PC-9 (cell line): ENCODE measurements around the gene JAG1. TPM values are rescaled to one million over a fixed set of nuclear protein-coding genes. Genes with fewer than 3 reads are reported as not detected.

Experiments used
- BruUV-seq: library from RNA; stranded (reverse); fragments of 400-500 nt; replicated peaks from 2 replicates; lab custom pipeline; 2021; lab: Mats Ljungman, UMichigan
- CTCF ChIA-PET: fragments of 300-600 bp; sonication (Branson Sonifier 250); formaldehyde crosslinking; loops from one replicate; lab custom pipeline; 2022; ENCODE audit warnings: antibody characterized with exemption; lab: Charles Lee
- POLR2A ChIA-PET: fragments of 300-600 bp; sonication (Branson Sonifier 250); formaldehyde crosslinking; loops from one replicate; lab custom pipeline; 2022; ENCODE audit warnings: antibody characterized with exemption; ENCODE audit not compliant: unreplicated experiment; lab: Charles Lee
- DNase-seq, 2 experiments: peaks; one replicate each; pipeline versions ENCODE4 v3.0.0 to v3.0.0-alpha.2; 2015 to 2022; ENCODE audit warnings: mixed read lengths in 1 of 2
- H2AFZ ChIP-seq: fragments of 200-600 bp; sonication (generic); 2 replicates; pipeline ENCODE4 v1.8.1; 2017; ENCODE audit warnings: antibody characterized with exemption
- H3F3A ChIP-seq: fragments of 200-600 bp; sonication (generic); 2 replicates; pipeline ENCODE4 v1.8.1; 2017; ENCODE audit warnings: antibody characterized with exemption, mild to moderate bottlenecking, low read depth; ENCODE audit not compliant: insufficient read depth
- H3K27ac ChIP-seq: fragments of 200-600 bp; sonication (generic); 2 replicates; pipeline ENCODE4 v1.6.1; 2016; ENCODE audit warnings: mixed run types
- H3K27me3 ChIP-seq: fragments of 200-600 bp; sonication (generic); 2 replicates; pipeline ENCODE4 v1.6.1; 2016; ENCODE audit warnings: low read depth, mixed run types; ENCODE audit not compliant: insufficient read depth
- H3K36me3 ChIP-seq: fragments of 200-600 bp; sonication (generic); 2 replicates; pipeline ENCODE4 v1.6.1; 2016; ENCODE audit warnings: low read depth, mixed run types
- H3K4me1 ChIP-seq: fragments of 200-600 bp; sonication (generic); replicated peaks from 2 replicates; pipeline ENCODE4 v1.6.1; 2016; ENCODE audit warnings: mixed run types; ENCODE audit not compliant: insufficient read depth
- H3K4me2 ChIP-seq: fragments of 200-600 bp; sonication (generic); 2 replicates; pipeline ENCODE4 v1.6.1; 2017; ENCODE audit warnings: mixed run types
- H3K4me3 ChIP-seq: fragments of 200-600 bp; sonication (generic); 2 replicates; pipeline ENCODE4 v1.6.1; 2016; ENCODE audit warnings: mixed run types
- H3K79me2 ChIP-seq: fragments of 200-600 bp; sonication (generic); 2 replicates; pipeline ENCODE4 v1.6.1; 2017; ENCODE audit warnings: low read depth, mixed run types
- H3K9me2 ChIP-seq: fragments of 200-600 bp; sonication (generic); 2 replicates; pipeline ENCODE4 v1.8.1; 2017; ENCODE audit warnings: mild to moderate bottlenecking; ENCODE audit not compliant: insufficient read depth
- H3K9me3 ChIP-seq: fragments of 200-600 bp; sonication (generic); 2 replicates; pipeline ENCODE4 v1.8.1; 2016; ENCODE audit warnings: low read depth; ENCODE audit not compliant: insufficient read depth
- H4K20me1 ChIP-seq: fragments of 200-600 bp; sonication (generic); 2 replicates; pipeline ENCODE4 v1.8.1; 2017; ENCODE audit not compliant: insufficient read depth
- EZH2 ChIP-seq: fragments of 200-600 bp; sonication (generic); IDR thresholded peaks from 2 replicates; pipeline ENCODE4 v1.8.0; 2017; ENCODE audit warnings: antibody characterized with exemption, low read depth
- intact Hi-C: fragments of 100-400 bp; cut with micrococcal nuclease; formaldehyde crosslinking; loops from one replicate; pipeline ENCODE4 v1.10.0; 2022; ENCODE audit not compliant: unreplicated experiment
- total RNA-seq: library from RNA; stranded (reverse); gene quantifications from 2 replicates; pipeline ENCODE4 v1.2.3, GENCODE V29; 2021
- TF ChIP-seq, protein P1 (sequence below): fragments of 200-600 bp; sonication (generic); conservative IDR thresholded peaks from 2 replicates; pipeline ENCODE4 v1.6.1; 2017; ENCODE audit warnings: mixed run types, antibody characterized with exemption, mild to moderate bottlenecking, moderate library complexity

JAG1 gene
- total RNA-seq, 1 experiment from 2014 or later: 42.9 TPM

DNA sequence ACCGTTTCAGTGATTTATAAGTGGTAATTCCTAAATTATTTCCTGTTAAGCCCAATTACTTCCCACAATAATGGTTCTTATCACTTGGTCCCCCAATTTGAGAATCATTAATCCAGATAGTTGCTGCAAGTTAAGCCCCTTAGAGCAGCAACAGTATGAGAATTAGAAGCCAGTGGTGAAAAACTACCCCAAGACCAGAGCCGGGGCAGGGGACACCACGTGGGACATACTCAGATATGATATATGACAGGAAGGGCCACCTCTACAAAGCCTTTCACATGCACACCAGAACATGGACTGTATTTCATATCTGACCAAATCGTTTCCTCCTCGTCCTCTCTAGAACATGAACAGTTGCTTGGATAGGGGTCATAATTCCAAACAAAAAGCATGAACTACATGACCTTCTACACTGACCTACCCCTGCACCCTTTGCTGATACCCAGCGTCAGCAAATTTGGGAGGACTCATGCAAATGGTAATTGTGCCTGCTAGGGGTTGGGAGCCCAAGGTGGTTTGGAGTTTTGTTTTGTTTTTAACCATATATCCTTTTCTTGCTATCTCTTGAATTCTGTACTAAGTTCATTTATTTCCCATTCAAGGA is 3.9 kb downstream of the JAG1 start:
- H3K36me3 ChIP-seq: peaks cover 14% of the 10 kb centered on the region; the same call in 1 of the 2 replicates
- CTCF ChIA-PET: no interaction called here

DNA sequence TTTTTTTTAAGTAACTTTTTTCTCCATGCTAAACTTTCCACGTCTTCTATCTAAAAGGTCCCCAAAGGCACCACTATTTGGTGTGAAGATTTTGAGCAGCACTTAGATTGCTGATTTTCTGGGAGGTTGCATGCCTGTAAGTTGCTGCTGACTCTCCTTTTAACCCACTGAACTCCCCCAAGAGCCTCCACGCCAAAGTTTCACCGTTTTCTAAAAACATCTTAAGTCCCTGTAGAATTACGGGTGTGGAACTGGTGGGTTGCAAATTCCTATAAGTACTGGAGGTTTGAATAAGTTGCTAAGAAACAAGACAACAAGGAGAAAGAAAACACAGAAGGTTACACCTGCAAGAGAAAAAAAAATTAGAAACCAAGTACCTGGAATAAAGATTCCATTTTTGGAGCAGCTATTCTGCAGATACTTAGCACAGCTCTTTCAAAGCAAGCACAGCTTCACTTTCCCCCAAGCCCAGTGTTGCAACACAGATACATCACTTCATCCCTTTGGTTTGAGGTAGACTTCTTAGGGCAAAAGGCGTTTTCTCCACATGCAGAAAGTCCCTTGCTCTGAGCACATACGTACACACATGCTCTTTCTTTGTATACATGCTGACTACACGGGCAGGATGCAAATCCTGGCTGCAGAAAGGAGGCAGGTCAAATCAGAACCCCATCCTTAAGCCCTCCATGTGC is 5.0 kb downstream of the JAG1 start:
- no peaks in the 10 kb centered on the region; the same call in 1 of the 2 replicates for H3F3A ChIP-seq
- H3K79me2 ChIP-seq: peaks cover 83% of the 10 kb centered on the region
- H3K9me2 ChIP-seq: no peaks in the 10 kb centered on the region
- no peaks in the 10 kb centered on the region for H3K27me3 ChIP-seq
- H4K20me1 ChIP-seq: peaks cover 4% of the 10 kb centered on the region; the same call in 1 of the 2 replicates
- no TSS peak for BruUV-seq
- DNase-seq: no peak
- TF ChIP-seq, protein P1, sequence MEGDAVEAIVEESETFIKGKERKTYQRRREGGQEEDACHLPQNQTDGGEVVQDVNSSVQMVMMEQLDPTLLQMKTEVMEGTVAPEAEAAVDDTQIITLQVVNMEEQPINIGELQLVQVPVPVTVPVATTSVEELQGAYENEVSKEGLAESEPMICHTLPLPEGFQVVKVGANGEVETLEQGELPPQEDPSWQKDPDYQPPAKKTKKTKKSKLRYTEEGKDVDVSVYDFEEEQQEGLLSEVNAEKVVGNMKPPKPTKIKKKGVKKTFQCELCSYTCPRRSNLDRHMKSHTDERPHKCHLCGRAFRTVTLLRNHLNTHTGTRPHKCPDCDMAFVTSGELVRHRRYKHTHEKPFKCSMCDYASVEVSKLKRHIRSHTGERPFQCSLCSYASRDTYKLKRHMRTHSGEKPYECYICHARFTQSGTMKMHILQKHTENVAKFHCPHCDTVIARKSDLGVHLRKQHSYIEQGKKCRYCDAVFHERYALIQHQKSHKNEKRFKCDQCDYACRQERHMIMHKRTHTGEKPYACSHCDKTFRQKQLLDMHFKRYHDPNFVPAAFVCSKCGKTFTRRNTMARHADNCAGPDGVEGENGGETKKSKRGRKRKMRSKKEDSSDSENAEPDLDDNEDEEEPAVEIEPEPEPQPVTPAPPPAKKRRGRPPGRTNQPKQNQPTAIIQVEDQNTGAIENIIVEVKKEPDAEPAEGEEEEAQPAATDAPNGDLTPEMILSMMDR: no peak
- TF ChIP-seq EZH2: no peak
- no peak overlapping the region for H2AFZ ChIP-seq
- CTCF ChIA-PET: no interaction called here
- H3K27ac ChIP-seq: no peak overlapping the region
- POLR2A ChIA-PET: no interaction called here
- intact Hi-C loops: no loop called here
- H3K9me3 ChIP-seq: no peaks in the 10 kb centered on the region
- no peak overlapping the region for H3K4me3 ChIP-seq
- 0 out of 2 replicates have a peak, but pooled peaks cover 5% of the 10 kb centered on the region for H3K4me1 ChIP-seq
- H3K36me3 ChIP-seq: peaks cover 20% of the 10 kb centered on the region; the same call in 1 of the 2 replicates
- no peak overlapping the region for H3K4me2 ChIP-seq

More for the DNA sequence above, 3.9 kb downstream of the JAG1 start:
- Histone ChIP-seq H3K4me1 (0 out of 2 replicates have a peak, but pooled peaks cover 5% of the 10 kb centered on the region), H3K79me2 (peaks cover 76% of the 10 kb centered on the region), H3K27ac (no peak overlapping the region), H3K9me2 (no peaks in the 10 kb centered on the region), H3K27me3 (no peaks in the 10 kb centered on the region), H3K4me3 (no peak overlapping the region), H4K20me1 (peaks cover 4% of the 10 kb centered on the region; the same call in 1 of the 2 replicates), H3K4me2 (peak overlapping the region; percentile 79), H3F3A (no peaks in the 10 kb centered on the region; the same call in 1 of the 2 replicates), H3K9me3 (no peaks in the 10 kb centered on the region), H2AFZ (no peak overlapping the region)
- no peak for DNase-seq
- intact Hi-C loops: loop anchor here (2.0 to 5.0 kb wide), 7 partner anchors 65 to 1053 kb away; no protein-coding TSS in a partner anchor
- no TSS peak for BruUV-seq
- TF ChIP-seq EZH2: no peak
- TF ChIP-seq, protein P1: no peak
- POLR2A ChIA-PET: no interaction called here

DNA sequence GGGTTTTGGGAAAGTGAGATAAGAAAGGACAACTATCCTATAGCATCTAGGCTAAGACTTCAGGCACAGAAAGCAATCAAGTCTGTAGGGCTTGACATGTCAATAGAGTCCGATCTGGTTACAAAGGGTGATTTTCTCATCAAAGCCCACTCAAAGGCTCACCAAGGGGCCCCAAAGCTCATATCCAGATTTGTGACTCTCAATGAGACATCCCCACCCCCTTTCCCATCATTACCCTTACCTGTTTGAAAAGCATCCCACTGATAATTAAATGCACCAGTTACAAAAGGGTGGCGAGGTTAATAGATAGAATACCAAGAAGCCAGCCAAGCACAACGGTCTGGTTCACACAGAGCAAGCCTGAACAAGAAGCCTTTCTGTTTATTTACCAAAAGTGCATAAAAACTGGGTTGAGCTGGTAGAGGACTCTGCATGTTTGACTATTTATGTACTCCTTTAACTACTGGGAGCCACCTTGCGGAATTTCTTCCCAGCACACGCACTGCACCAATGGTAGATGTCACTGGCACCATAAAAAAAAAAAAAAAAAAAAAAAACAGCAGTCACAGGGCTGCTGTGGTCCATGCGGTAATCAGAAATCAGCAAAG is 6.1 kb downstream of the JAG1 start:
- DNase-seq: no peak
- Histone ChIP-seq H3K79me2 (peaks cover 78% of the 10 kb centered on the region), H3K9me2 (no peaks in the 10 kb centered on the region), H3K4me2 (no peak overlapping the region), H3K9me3 (no peaks in the 10 kb centered on the region), H3K27me3 (no peaks in the 10 kb centered on the region), H2AFZ (no peak overlapping the region), H3K27ac (no peak overlapping the region), H3K36me3 (peaks cover 20% of the 10 kb centered on the region; the same call in 1 of the 2 replicates), H3K4me1 (0 out of 2 replicates have a peak, but pooled peaks cover 5% of the 10 kb centered on the region), H3K4me3 (no peak overlapping the region), H4K20me1 (peaks cover 4% of the 10 kb centered on the region; the same call in 1 of the 2 replicates), H3F3A (no peaks in the 10 kb centered on the region; the same call in 1 of the 2 replicates)
- CTCF ChIA-PET: interaction anchor here (0.7 kb wide), 1 partner anchor 537 kb away, joined by 4 read pairs; no protein-coding TSS in a partner anchor
- POLR2A ChIA-PET: no interaction called here
- intact Hi-C loops: no loop called here
- no TSS peak for BruUV-seq
- no peak for TF ChIP-seq EZH2
- TF ChIP-seq, protein P1: no peak
